Measurements from ENCODE around the gene ABCA2. TPM values are rescaled to one million over a fixed set of nuclear protein-coding genes. Genes with fewer than 3 reads are reported as not detected.

Gene ABCA2
- 45.4 TPM for total RNA-seq

DNA sequence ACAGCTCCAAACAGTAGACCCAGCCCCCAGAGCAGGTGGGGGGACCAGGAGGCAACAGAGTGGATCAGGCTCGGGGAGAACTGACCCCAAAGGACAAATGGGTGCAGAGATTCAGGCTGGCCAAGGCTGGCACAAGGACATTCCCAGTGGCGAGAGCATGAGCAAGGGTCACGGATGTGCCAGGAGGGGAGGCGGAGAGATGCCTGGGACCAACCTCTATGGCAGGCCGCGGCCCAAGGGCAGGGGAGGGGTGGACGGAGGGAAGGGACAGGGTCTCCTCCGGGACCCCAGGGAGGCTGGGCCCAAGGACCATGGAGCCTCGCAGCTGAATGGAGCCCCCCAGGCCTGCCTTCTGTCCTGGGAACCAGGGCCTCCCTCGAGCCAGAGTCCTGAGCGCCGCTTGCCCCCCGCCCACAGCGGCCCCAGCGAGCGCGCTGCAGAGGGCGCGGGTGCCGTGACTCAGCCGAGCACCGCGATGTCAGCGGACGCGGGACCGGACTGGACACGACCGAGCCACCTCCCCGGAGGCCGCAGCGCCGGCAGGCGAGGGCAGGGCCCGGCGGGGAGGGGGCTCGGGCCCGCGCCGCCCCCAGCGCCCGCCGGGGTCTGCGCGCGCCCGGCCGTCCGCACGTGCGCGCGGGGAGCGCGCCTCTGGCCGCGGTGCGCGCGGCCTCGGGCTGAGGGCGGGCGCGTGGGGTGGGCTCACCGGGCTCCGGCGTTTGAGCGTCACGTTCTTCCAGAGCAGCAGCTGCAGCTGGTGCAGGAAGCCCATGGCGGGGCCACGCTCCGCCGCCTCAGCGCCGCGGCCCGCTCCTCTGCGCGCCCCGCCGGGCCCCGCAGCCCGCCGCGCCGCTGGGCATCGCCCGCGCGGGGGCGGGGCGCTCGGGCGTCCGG is at the start of gene ABCA2:
ABCA2 (minus strand) TSS at position 869 of the 894 bp plus-strand sequence; CDS start at position 772, 97 bp downstream.

DNA sequence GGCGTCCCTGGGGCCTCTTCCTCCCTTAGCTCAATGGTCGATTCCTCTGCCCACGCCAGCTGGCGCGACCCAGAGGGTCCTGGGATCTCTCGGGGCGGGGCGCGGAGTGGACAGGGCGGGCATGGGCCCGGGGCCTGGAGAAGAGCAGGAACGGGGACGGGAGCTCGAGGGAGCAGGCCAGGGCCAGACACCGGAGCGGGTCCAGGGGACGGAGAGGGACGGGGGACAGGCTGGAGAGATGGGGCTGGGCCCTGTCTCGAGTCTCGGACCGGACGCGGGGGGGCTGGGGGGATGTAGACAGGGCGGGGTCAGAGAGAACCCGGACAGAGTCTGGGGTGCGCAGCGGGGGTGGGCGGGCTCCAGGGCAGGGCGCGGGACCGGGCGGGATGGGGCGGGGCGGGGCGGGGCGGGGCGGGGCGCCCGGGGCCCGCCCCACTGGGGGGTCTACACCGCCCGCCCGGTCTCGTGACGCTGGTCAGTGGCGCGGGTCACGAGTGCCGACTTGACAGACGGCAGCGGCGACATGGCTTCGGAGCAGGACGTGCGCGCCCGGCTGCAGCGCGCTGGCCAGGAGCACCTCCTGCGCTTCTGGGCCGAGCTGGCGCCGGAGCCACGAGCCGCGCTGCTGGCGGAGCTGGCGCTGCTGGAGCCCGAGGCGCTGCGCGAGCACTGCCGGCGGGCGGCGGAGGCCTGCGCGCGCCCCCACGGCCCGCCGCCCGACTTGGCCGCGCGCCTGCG is 49.1 kb upstream of the ABCA2 start, which contains the start of gene UAP1L1:
UAP1L1 (plus strand) TSS at position 508 of the 738 bp plus-strand sequence; CDS start at position 524, 16 bp downstream.

GRCh38 chr9:137070201-137070905 is 42.3 kb upstream of the ABCA2 start, which contains the start of gene SAPCD2:
Gene SAPCD2 (minus strand): TSS chr9:137070557. CDS start chr9:137070460, 97 bp downstream.

DNA sequence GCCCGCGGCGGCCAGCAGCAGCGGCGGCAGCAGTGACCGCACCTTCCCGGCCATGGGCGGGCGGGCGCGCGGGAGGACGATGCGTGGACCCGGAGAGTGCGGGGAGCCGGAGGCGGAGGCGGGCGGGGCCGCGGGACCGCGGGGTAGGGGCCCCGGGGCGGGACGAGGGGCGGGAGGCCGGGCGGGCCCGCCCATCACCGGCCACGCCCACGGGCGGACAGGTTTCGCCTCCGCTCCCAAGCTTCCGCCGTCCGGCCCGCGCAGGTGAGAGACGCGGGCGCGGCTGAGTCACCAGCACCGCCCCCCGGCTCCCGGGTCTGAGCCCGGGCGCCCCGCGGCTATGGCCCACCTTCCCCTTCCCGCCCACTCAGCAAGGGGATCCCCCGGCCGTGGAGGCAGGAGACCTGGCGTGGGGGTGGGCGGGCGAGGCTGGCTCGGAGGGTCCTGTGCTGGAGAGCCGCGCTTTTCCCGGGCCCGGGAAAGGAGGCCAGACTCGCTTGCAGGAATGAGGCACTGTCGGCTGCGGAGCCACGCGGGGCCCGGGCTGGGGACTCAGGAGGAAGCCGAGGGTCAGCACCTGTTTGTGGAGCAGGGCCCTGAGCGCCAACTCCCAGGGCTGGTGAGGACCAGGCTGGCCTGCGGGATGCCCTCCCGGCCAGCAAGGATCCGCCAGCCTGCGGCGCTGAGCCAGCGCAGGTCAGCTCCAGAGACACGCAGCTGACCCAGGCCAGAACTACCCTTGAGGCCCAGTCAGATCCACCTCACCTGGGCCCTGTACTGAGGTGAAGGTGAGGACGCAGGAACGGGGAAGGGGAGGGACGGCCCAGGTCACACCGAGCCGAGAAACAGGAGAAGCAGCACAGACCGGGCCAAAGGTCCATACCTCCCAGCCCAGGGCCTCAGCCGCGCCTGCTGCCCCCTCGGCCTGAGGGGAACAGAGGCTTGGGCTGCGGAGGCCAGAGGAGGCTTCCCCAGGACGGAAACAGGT is 26.2 kb upstream of the ABCA2 start, which contains the start of gene ENTPD2:
ENTPD2 (minus strand) TSS at position 118 of the 988 bp plus-strand sequence; CDS start at position 54, 64 bp downstream.

GRCh38 chr9:137046088-137046787 is 18.2 kb upstream of the ABCA2 start, which contains the start of gene NPDC1:
Gene NPDC1 (minus strand): TSS chr9:137046177. CDS start chr9:137045989, 188 bp downstream.

DNA sequence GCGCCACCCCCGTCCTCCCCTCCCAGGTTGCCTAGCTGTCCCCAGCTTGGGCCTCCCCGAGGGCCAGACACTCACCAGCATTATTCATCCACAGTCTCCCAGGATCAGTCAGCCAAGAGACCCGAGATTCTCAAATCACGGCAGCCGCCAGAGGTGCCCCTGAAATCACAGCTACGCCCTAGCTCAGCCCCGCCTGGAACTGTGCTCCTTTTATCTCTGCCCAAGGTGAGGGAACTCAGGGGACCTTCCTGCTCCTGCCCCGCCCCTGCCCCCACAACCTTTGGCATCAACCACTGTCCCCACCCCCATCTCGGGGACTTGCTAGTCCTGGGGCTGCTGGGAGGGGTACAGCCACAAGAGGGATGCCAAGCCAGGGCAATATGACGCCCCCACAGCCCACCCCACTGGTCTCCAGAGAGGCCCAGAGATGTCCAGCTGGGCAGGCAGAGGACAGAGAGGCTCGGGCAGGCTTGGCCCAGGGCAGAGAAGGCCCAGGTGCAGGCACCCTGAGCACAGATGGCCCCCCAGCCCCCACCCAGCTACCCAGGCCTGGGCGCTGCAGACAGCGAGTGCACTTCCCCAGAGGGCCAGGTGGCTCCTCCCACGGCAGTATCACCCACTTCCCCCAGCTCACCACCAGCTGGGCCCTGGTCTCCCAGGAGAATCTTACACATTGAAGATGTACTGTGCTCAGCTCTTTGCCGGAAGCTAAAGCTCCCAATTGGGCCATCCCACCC is 4.0 kb upstream of the ABCA2 start, which contains the start of gene FUT7:
FUT7 (minus strand) TSS at position 185 of the 737 bp plus-strand sequence; CDS start at position 88, 97 bp downstream.

GRCh38 chr9:136996361-136997292 is 31.4 kb downstream of the ABCA2 start, which contains the start of gene CLIC3:
Gene CLIC3 (minus strand): TSS chr9:136996568. CDS start chr9:136996543, 25 bp downstream.

GRCh38 chr9:136991993-136992818 is 35.8 kb downstream of the ABCA2 start, which contains the start of gene PAXX:
Gene PAXX (plus strand): TSS chr9:136992422. CDS start chr9:136992444, 22 bp downstream.

GRCh38 chr9:136982232-136983051 is 45.6 kb downstream of the ABCA2 start, which contains the start of gene LCNL1:
Gene LCNL1 (plus strand): TSS chr9:136982993. CDS start chr9:136983587, 594 bp downstream.

GRCh38 chr9:136977223-136977622 is 50.8 kb downstream of the ABCA2 start, which contains the start of gene PTGDS:
Gene PTGDS (plus strand): TSS chr9:136977504. CDS start chr9:136977579, 75 bp downstream.

Other genes starting within 250 kb of the ABCA2 start
- 15.7 TPM for gene TMEM141, start 236.9 kb downstream of the ABCA2 start, total RNA-seq
- 6.3 TPM for gene CCDC183, start 231.9 kb downstream of the ABCA2 start, total RNA-seq
- 54.5 TPM for gene RABL6, start 220.3 kb downstream of the ABCA2 start, total RNA-seq
- 1.9 TPM for gene AJM1, start 185.8 kb downstream of the ABCA2 start, total RNA-seq
- 77.6 TPM for gene PHPT1, start 178.8 kb downstream of the ABCA2 start, total RNA-seq
- 11.3 TPM for gene MAMDC4, start 175.9 kb downstream of the ABCA2 start, total RNA-seq
- 135 TPM for gene EDF1, start 161.9 kb downstream of the ABCA2 start, total RNA-seq
- 11.6 TPM for gene TRAF2, start 141.7 kb downstream of the ABCA2 start, total RNA-seq
- gene FBXW5, start 83.5 kb downstream of the ABCA2 start, total RNA-seq, result 64.5 TPM
- gene C8G, start 83.0 kb downstream of the ABCA2 start, total RNA-seq, result not detected
- 0.94 TPM for gene LCN12, start 76.0 kb downstream of the ABCA2 start, total RNA-seq
- 11.9 TPM for gene PTGDS, start 50.7 kb downstream of the ABCA2 start, total RNA-seq
- gene LCNL1, start 45.2 kb downstream of the ABCA2 start, total RNA-seq, result 0.94 TPM
- 14.7 TPM for gene PAXX, start 35.8 kb downstream of the ABCA2 start, total RNA-seq
- not detected for gene CLIC3, start 31.7 kb downstream of the ABCA2 start, total RNA-seq
- not detected for gene FUT7, start 3.9 kb upstream of the ABCA2 start, total RNA-seq
- 34.4 TPM for gene NPDC1, start 17.9 kb upstream of the ABCA2 start, total RNA-seq
- gene ENTPD2, start 25.8 kb upstream of the ABCA2 start, total RNA-seq, result 0.63 TPM
- 2.5 TPM for gene SAPCD2, start 42.3 kb upstream of the ABCA2 start, total RNA-seq
- gene UAP1L1, start 49.3 kb upstream of the ABCA2 start, total RNA-seq, result 0.63 TPM
- 72.6 TPM for gene MAN1B1, start 58.7 kb upstream of the ABCA2 start, total RNA-seq
- gene DPP7, start 86.5 kb upstream of the ABCA2 start, total RNA-seq, result 36.6 TPM
- gene GRIN1, start 110.9 kb upstream of the ABCA2 start, total RNA-seq, result 63.5 TPM
- 0.31 TPM for gene LRRC26, start 141.8 kb upstream of the ABCA2 start, total RNA-seq
- not detected for gene TMEM210, start 143.8 kb upstream of the ABCA2 start, total RNA-seq
- 39.1 TPM for gene ANAPC2, start 160.3 kb upstream of the ABCA2 start, total RNA-seq
- gene SSNA1, start 160.4 kb upstream of the ABCA2 start, total RNA-seq, result 21.3 TPM
- gene TPRN, start 172.5 kb upstream of the ABCA2 start, total RNA-seq, result 7.5 TPM
- 31.6 TPM for gene TMEM203, start 177.4 kb upstream of the ABCA2 start, total RNA-seq
- 6.9 TPM for gene NDOR1, start 177.5 kb upstream of the ABCA2 start, total RNA-seq
- 1.9 TPM for gene RNF208, start 194.0 kb upstream of the ABCA2 start, total RNA-seq
- not detected for gene CYSRT1, start 196.9 kb upstream of the ABCA2 start, total RNA-seq
- gene RNF224, start 199.3 kb upstream of the ABCA2 start, total RNA-seq, result not detected
- not detected for gene SLC34A3, start 202.7 kb upstream of the ABCA2 start, total RNA-seq
- 88.9 TPM for gene TUBB4B, start 213.1 kb upstream of the ABCA2 start, total RNA-seq
- gene STPG3, start 223.0 kb upstream of the ABCA2 start, total RNA-seq, result not detected
- gene NELFB, start 227.1 kb upstream of the ABCA2 start, total RNA-seq, result 34.4 TPM
- 0.31 TPM for gene TOR4A, start 249.5 kb upstream of the ABCA2 start, total RNA-seq